ENCODE measurements around the gene POC5. TPM values are rescaled to one million over a fixed set of nuclear protein-coding genes. Genes with fewer than 3 reads are reported as not detected.

The POC5 gene
- total and polyA plus RNA-seq, 2 experiments from 2014 or later: 16.2 to 25.9 TPM

GRCh38 chr5:75662061-75662460, 55.2 kb downstream of the POC5 start (continued):
- TF ChIP-seq ZNF462 (CRISPR knock-in tag; IDR thresholded peaks at IDR 0.05) (no peak), EZH2 (IDR thresholded peaks at IDR 0.05; ENCODE audit: low read depth, unreplicated experiment) (no peak), ZNF331 (CRISPR knock-in tag; IDR thresholded peaks at IDR 0.05; ENCODE audit: low read depth) (no peak), JUNB (IDR thresholded peaks at IDR 0.05; ENCODE audit: unreplicated experiment) (no peak), ETS1 (IDR thresholded peaks at IDR 0.05) (no peak), EZH2phosphoT487 (IDR thresholded peaks at IDR 0.05; ENCODE audit: unreplicated experiment) (no peak)

- Histone ChIP-seq H3K36me3 (ENCODE audit: insufficient read depth) (no peaks in the 10 kb centered on the region), H3K79me2 (replicated peaks; ENCODE audit: insufficient read depth) (no peaks in the 10 kb centered on the region), H3K4me2 (no peak overlapping the region), H3K27ac (ENCODE audit: low read depth) (no peak overlapping the region), H3K4me3 (no peak overlapping the region), H2AFZ (no peak overlapping the region), H3K9me2 (ENCODE audit: insufficient read depth) (peaks cover 7% of the 10 kb centered on the region; the same call in 1 of the 2 replicates), H3K4me1 (ENCODE audit: insufficient read depth) (peaks cover 10% of the 10 kb centered on the region), H3F3A (replicated peaks; ENCODE audit: low read depth) (no peaks in the 10 kb centered on the region), H4K20me1 (replicated peaks; ENCODE audit: insufficient read depth) (no peaks in the 10 kb centered on the region), H3K27me3 (ENCODE audit: insufficient read depth) (no peaks in the 10 kb centered on the region)
- no peak for DNase-seq (ENCODE audit: low spot score)
- TF ChIP-seq REST (IDR thresholded peaks at IDR 0.05; ENCODE audit: unreplicated experiment) (no peak), ZNF331 (CRISPR knock-in tag; IDR thresholded peaks at IDR 0.05; ENCODE audit: low read depth) (no peak), NANOG (IDR thresholded peaks at IDR 0.05; ENCODE audit: borderline replicate concordance) (no peak), JUNB (IDR thresholded peaks at IDR 0.05; ENCODE audit: unreplicated experiment) (no peak), CREB1 (CRISPR knock-in tag; IDR thresholded peaks at IDR 0.05; ENCODE audit: low read depth) (no peak)
- Mint-ChIP-seq H3K4me3 (no peak overlapping the region), H3K36me3 (ENCODE audit: low read depth) (no peaks in the 10 kb centered on the region), H3K9me3 (no peaks in the 10 kb centered on the region), H3K4me1 (peaks cover 8% of the 10 kb centered on the region; the same call in 2 of the 3 replicates), H3K27me3 (ENCODE audit: insufficient read depth, low read depth, poor library complexity) (no peaks in the 10 kb centered on the region), H3K27ac (no peak overlapping the region)
- no peak for ATAC-seq
Observed at GRCh38 chr5:75660678-75661465, 56.4 kb downstream of the POC5 start.

Data from GM23338 (cell line).